ENCODE results near the gene SH2D6.

The SH2D6 gene

GRCh38 chr2:85383850-85384249 is 34.7 kb upstream of the SH2D6 start:
- Histone ChIP-seq H4K20me1 (ENCODE audit: insufficient read depth) (no peaks in the 10 kb centered on the region), H3K4me2 (no peak overlapping the region), H3K27me3 (ENCODE audit: insufficient read depth, low read depth) (no peaks in the 10 kb centered on the region), H3K27ac (no peak overlapping the region), H3K36me3 (ENCODE audit: insufficient read depth) (no peaks in the 10 kb centered on the region), H3K79me2 (ENCODE audit: insufficient read depth, low read depth) (no peaks in the 10 kb centered on the region), H2AFZ (ENCODE audit: low read depth) (no peak overlapping the region), H3K4me1 (ENCODE audit: low read depth, poor library complexity, severe bottlenecking) (no peaks in the 10 kb centered on the region), H3K4me3 (IDR thresholded peaks at IDR 0.05; ENCODE audit: insufficient read depth, low read depth, low read length) (no peak overlapping the region), H3K9ac (no peak overlapping the region)
- no peak for TF ChIP-seq CTCF (conservative IDR thresholded peaks at IDR 0.05; ENCODE audit: low read depth, low read length)

- Histone ChIP-seq H4K20me1 (ENCODE audit: insufficient read depth) (no peaks in the 10 kb centered on the region), H3K9ac (no peak overlapping the region), H3K4me2 (no peak overlapping the region), H3K4me1 (ENCODE audit: low read depth, poor library complexity, severe bottlenecking) (no peaks in the 10 kb centered on the region), H3K27me3 (ENCODE audit: insufficient read depth, low read depth) (no peaks in the 10 kb centered on the region), H3K27ac (no peak overlapping the region), H3K4me3 (IDR thresholded peaks at IDR 0.05; ENCODE audit: insufficient read depth, low read depth, low read length) (no peak overlapping the region), H3K36me3 (ENCODE audit: insufficient read depth) (no peaks in the 10 kb centered on the region), H3K79me2 (ENCODE audit: insufficient read depth, low read depth) (no peaks in the 10 kb centered on the region), H2AFZ (ENCODE audit: low read depth) (no peak overlapping the region)
- TF ChIP-seq CTCF (conservative IDR thresholded peaks at IDR 0.05; ENCODE audit: low read depth, low read length) = no peak
Observed at GRCh38 chr2:85385746-85386145, 32.8 kb upstream of the SH2D6 start.

- no peak overlapping the region for H3K4me3 ChIP-seq (IDR thresholded peaks at IDR 0.05; ENCODE audit: insufficient read depth, low read depth, low read length)
- peaks cover 6% of the 10 kb centered on the region for H3K4me1 ChIP-seq (ENCODE audit: low read depth, poor library complexity, severe bottlenecking)
- H3K79me2 ChIP-seq (ENCODE audit: insufficient read depth, low read depth) = no peaks in the 10 kb centered on the region
- H3K27me3 ChIP-seq (ENCODE audit: insufficient read depth, low read depth) = no peaks in the 10 kb centered on the region
- H2AFZ ChIP-seq (ENCODE audit: low read depth) = no peak overlapping the region
- no peak for TF ChIP-seq CTCF (conservative IDR thresholded peaks at IDR 0.05; ENCODE audit: low read depth, low read length)
- no peak overlapping the region for H3K4me2 ChIP-seq
- no peaks in the 10 kb centered on the region for H4K20me1 ChIP-seq (ENCODE audit: insufficient read depth)
- no peak overlapping the region for H3K27ac ChIP-seq
- no peaks in the 10 kb centered on the region for H3K36me3 ChIP-seq (ENCODE audit: insufficient read depth)
- H3K9ac ChIP-seq = no peak overlapping the region
Observed at GRCh38 chr2:85387754-85388153, 30.8 kb upstream of the SH2D6 start.

- Histone ChIP-seq H4K20me1 (ENCODE audit: insufficient read depth) (no peaks in the 10 kb centered on the region), H3K36me3 (ENCODE audit: insufficient read depth) (no peaks in the 10 kb centered on the region), H3K4me3 (IDR thresholded peaks at IDR 0.05; ENCODE audit: insufficient read depth, low read depth, low read length) (no peak overlapping the region), H3K27me3 (ENCODE audit: insufficient read depth, low read depth) (no peaks in the 10 kb centered on the region), H3K79me2 (ENCODE audit: insufficient read depth, low read depth) (no peaks in the 10 kb centered on the region), H2AFZ (ENCODE audit: low read depth) (no peak overlapping the region), H3K4me1 (ENCODE audit: low read depth, poor library complexity, severe bottlenecking) (peaks cover 11% of the 10 kb centered on the region), H3K4me2 (no peak overlapping the region), H3K27ac (no peak overlapping the region), H3K9ac (no peak overlapping the region)
- no peak for TF ChIP-seq CTCF (conservative IDR thresholded peaks at IDR 0.05; ENCODE audit: low read depth, low read length)
Observed at GRCh38 chr2:85388878-85389538, 29.5 kb upstream of the SH2D6 start.
